GM12878 (cell line): ENCODE results near the gene STK26. TPM values are rescaled to one million over a fixed set of nuclear protein-coding genes. Genes with fewer than 3 reads are reported as not detected.

Source experiments
- ATAC-seq: fragments of 200-7000 bp; cut with Tn5 transposase; 3 replicates; pipeline ENCODE4 v1.9.1; 2020; ENCODE audit warnings: mild to moderate bottlenecking, moderate library complexity
- BruUV-seq: library from RNA; stranded (reverse); fragments of 400-500 nt; replicated peaks from 2 replicates; lab custom pipeline; 2021; lab: Mats Ljungman, UMichigan
- CTCF ChIA-PET: fragments of 300-600 bp; sonication (Branson Sonifier 250); formaldehyde crosslinking; extraction: SDS; loops from one replicate; lab custom pipeline; 2021; ENCODE audit warnings: inconsistent platforms; lab: Yijun Ruan, JAX
- POLR2A ChIA-PET: fragments of 350-600 bp; formaldehyde crosslinking; extraction: SDS; loops from one replicate; lab custom pipeline; 2021; ENCODE audit warnings: inconsistent platforms; lab: Charles Lee
- RAD21 ChIA-PET: fragments of 300-600 bp; sonication (Branson Sonifier 250); formaldehyde crosslinking; loops from one replicate; lab custom pipeline; 2023; ENCODE audit warnings: antibody characterized with exemption; ENCODE audit not compliant: unreplicated experiment; lab: Charles Lee
- SMC1A ChIA-PET: fragments of 300-600 bp; sonication (Branson Sonifier 250); formaldehyde crosslinking; loops from one replicate; lab custom pipeline; 2023; ENCODE audit not compliant: unreplicated experiment, uncharacterized antibody; lab: Charles Lee
- DNase-seq: peaks from one replicate; pipeline ENCODE4 v3.0.0-alpha.2; 2011; ENCODE audit warnings: low read depth, low spot score
- FAIRE-seq: peaks from 3 replicates; lab custom pipeline; 2011; peaks lifted over from hg19 to GRCh38; lab: Jason Lieb, UNC
- H2AFZ ChIP-seq: 2 replicates; pipeline ENCODE4 v1.6.0; 2011; ENCODE audit warnings: low read depth, low read length, control low read depth; ENCODE audit not compliant: control insufficient read depth
- H3K27ac ChIP-seq: 2 replicates; pipeline ENCODE4 v1.5.1; 2011; ENCODE audit warnings: control low read depth; ENCODE audit not compliant: control insufficient read depth, insufficient read depth
- H3K27me3 ChIP-seq, 2 experiments: replicated peaks in 1 of 2; 2 replicates each; pipeline versions ENCODE4 v1.6.0 to v1.6.1; 2011; ENCODE audit warnings: low read length in 1 of 2; ENCODE audit not compliant: control insufficient read depth in 2 of 2, insufficient read depth in 2 of 2
- H3K36me3 ChIP-seq, 2 experiments: 2 replicates each; pipeline ENCODE4 v1.5.1; 2011; ENCODE audit warnings: low read length in 1 of 2; ENCODE audit not compliant: control insufficient read depth in 2 of 2, insufficient read depth in 2 of 2
- H3K4me1 ChIP-seq: 2 replicates; pipeline ENCODE4 v1.6.1; 2011; ENCODE audit warnings: mild to moderate bottlenecking, low read length, moderate library complexity, mixed read lengths; ENCODE audit not compliant: control insufficient read depth, insufficient read depth
- H3K4me2 ChIP-seq: 2 replicates; pipeline ENCODE4 v1.6.0; 2011; ENCODE audit warnings: control low read depth; ENCODE audit not compliant: control insufficient read depth, insufficient read depth
- H3K4me3 ChIP-seq: fragments of 200-600 bp; sonication (generic); 2 replicates; pipeline ENCODE4 v1.5.1; 2016
- H3K79me2 ChIP-seq: 2 replicates; pipeline ENCODE4 v1.6.0; 2011; ENCODE audit warnings: low read length; ENCODE audit not compliant: control insufficient read depth, insufficient read depth
- H3K9ac ChIP-seq: 2 replicates; pipeline ENCODE4 v1.8.0; 2011; ENCODE audit warnings: low read length, control low read depth, mixed read lengths; ENCODE audit not compliant: control insufficient read depth, insufficient read depth
- H3K9me3 ChIP-seq: replicated peaks from 3 replicates; pipeline ENCODE4 v1.5.1; 2011; ENCODE audit warnings: mild to moderate bottlenecking, low read length; ENCODE audit not compliant: control insufficient read depth, insufficient read depth
- H4K20me1 ChIP-seq: 2 replicates; pipeline ENCODE4 v1.6.0; 2011; ENCODE audit not compliant: control insufficient read depth, insufficient read depth
- EZH2 ChIP-seq: IDR thresholded peaks from 2 replicates; pipeline ENCODE4 v1.6.1; 2012; ENCODE audit warnings: low read depth, mild to moderate bottlenecking, control low read depth, inconsistent platforms, low read length, borderline replicate concordance; ENCODE audit not compliant: control insufficient read depth
- NFXL1 ChIP-seq: fragments of 450-650 bp; IDR thresholded peaks from 2 replicates; pipeline ENCODE4 v1.6.1; 2017; ENCODE audit warnings: antibody characterized with exemption, mild to moderate bottlenecking, borderline replicate concordance
- RAD51 ChIP-seq: fragments of 450-650 bp; IDR thresholded peaks from 2 replicates; pipeline ENCODE4 v1.6.1; 2016; ENCODE audit warnings: moderate library complexity, mild to moderate bottlenecking, inconsistent platforms
- SMAD5 ChIP-seq: IDR thresholded peaks from 2 replicates; pipeline ENCODE4 v1.6.1; 2016; ENCODE audit warnings: antibody characterized with exemption, low read depth
- SREBF2 ChIP-seq: IDR thresholded peaks from 2 replicates; pipeline ENCODE4 v1.6.1; 2012; ENCODE audit warnings: mild to moderate bottlenecking, low read length
- ZNF274 ChIP-seq: IDR thresholded peaks from one replicate; pipeline ENCODE4 v1.8.0; 2011; ENCODE audit not compliant: insufficient read length, insufficient read depth
- WGBS: methylation state at CpG from one replicate; pipeline ENCODE4 v1.1.6; 2016; ENCODE audit warnings: low lambda C conversion rate; ENCODE audit not compliant: insufficient replicate concordance, insufficient coverage; ENCODE audit errors: missing lambda C conversion rate; 5-methylcytosine and 5-hydroxymethylcytosine counted together
- in situ Hi-C: fragments of 300-500 bp; cut with MboI; formaldehyde crosslinking; loops from 9 replicates; pipeline ENCODE4 v1.14.3; 2018; ENCODE audit warnings: mixed read lengths
- intact Hi-C: fragments of 100-400 bp; cut with micrococcal nuclease; formaldehyde crosslinking; loops from one replicate; pipeline ENCODE4 v1.14.2; 2022; ENCODE audit not compliant: unreplicated experiment
- polyA plus RNA-seq, 11 experiments: library from polyadenylated mRNA; depleted of rRNA in 4 of 11; unstranded in 6 of 11; stranded (reverse) in 5 of 11; fragments of >200 nt; fragmentation: Nextera tagmentation in 4 of 11; fragmentation: Illumina TruSeq in 1 of 11; extraction: Ambion mirVana in 4 of 11; extraction: Trizol in 1 of 11; gene quantifications; 1 replicate in 1 of 11; 2 replicates in 10 of 11; pipeline versions ENCODE4 v1.2.1 to v1.2.3, GENCODE V29; 2011 to 2016; ENCODE audit warnings: inconsistent platforms in 2 of 11, missing spikeins in 2 of 11, low read depth in 1 of 11
- total RNA-seq, 4 experiments: library from RNA; depleted of rRNA in 3 of 4; stranded (reverse); fragments of >200 nt in 3 of 4; fragmentation: Illumina TruSeq in 1 of 4; extraction: Trizol in 1 of 4; gene quantifications; 2 replicates each; pipeline versions ENCODE4 v1.2.1 to v1.2.3, GENCODE V29; 2013 to 2021
- TF ChIP-seq, protein P1 (sequence below): IDR thresholded peaks from 2 replicates; pipeline ENCODE4 v1.6.1; 2012; ENCODE audit warnings: low read depth, low read length, improper control_type of control experiment
- TF ChIP-seq, protein P2 (sequence below): fragments of 450-650 bp; IDR thresholded peaks from 2 replicates; pipeline ENCODE4 v1.6.1; 2017; ENCODE audit warnings: mild to moderate bottlenecking, low read depth, inconsistent platforms; ENCODE audit not compliant: poor library complexity, severe bottlenecking
- TF ChIP-seq, protein P3 (sequence below): fragments of 450-650 bp; formaldehyde crosslinking; IDR thresholded peaks from 2 replicates; pipeline ENCODE4 v1.4.0; 2022; ENCODE audit warnings: mild to moderate bottlenecking, moderate library complexity
- TF ChIP-seq, protein P4 (sequence below): IDR thresholded peaks from 2 replicates; pipeline ENCODE4 v1.6.1; 2012; ENCODE audit warnings: mild to moderate bottlenecking, low read depth, low read length

Gene STK26
- total and polyA plus RNA-seq, 10 of the 15 experiments (the other 5 are each of a cell fraction or from before 2014, with no cell fraction given), result 30.4 to 78.6 (median 58.8) TPM

DNA sequence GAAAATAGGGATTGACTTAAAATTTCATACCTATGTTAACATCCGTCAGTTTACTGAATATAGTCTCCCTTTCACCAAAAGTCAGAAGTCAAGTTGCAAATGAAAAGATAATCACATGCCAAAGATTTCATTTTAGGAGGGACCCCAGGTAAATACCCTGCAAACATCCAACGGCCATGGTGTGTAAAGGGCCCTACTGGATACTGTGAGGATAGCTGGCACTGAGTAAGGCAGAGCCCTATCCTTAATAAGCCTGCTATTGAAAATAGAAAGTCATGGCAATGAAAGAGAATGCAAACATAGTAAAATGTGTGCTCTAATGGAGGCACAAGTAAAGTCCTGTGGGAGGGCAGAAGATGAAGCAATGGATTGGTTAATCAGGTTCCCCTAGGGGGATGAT is 20.9 kb downstream of the STK26 start:
- TF ChIP-seq, protein P1, sequence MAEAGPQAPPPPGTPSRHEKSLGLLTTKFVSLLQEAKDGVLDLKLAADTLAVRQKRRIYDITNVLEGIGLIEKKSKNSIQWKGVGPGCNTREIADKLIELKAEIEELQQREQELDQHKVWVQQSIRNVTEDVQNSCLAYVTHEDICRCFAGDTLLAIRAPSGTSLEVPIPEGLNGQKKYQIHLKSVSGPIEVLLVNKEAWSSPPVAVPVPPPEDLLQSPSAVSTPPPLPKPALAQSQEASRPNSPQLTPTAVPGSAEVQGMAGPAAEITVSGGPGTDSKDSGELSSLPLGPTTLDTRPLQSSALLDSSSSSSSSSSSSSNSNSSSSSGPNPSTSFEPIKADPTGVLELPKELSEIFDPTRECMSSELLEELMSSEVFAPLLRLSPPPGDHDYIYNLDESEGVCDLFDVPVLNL, result no peak
- TF ChIP-seq NFXL1, result no peak
- TF ChIP-seq ZNF274, result no peak
- no peak for TF ChIP-seq SMAD5
- TF ChIP-seq, protein P2, sequence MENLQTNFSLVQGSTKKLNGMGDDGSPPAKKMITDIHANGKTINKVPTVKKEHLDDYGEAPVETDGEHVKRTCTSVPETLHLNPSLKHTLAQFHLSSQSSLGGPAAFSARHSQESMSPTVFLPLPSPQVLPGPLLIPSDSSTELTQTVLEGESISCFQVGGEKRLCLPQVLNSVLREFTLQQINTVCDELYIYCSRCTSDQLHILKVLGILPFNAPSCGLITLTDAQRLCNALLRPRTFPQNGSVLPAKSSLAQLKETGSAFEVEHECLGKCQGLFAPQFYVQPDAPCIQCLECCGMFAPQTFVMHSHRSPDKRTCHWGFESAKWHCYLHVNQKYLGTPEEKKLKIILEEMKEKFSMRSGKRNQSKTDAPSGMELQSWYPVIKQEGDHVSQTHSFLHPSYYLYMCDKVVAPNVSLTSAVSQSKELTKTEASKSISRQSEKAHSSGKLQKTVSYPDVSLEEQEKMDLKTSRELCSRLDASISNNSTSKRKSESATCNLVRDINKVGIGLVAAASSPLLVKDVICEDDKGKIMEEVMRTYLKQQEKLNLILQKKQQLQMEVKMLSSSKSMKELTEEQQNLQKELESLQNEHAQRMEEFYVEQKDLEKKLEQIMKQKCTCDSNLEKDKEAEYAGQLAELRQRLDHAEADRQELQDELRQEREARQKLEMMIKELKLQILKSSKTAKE, result no peak
- no peak for TF ChIP-seq EZH2
- TF ChIP-seq, protein P3, sequence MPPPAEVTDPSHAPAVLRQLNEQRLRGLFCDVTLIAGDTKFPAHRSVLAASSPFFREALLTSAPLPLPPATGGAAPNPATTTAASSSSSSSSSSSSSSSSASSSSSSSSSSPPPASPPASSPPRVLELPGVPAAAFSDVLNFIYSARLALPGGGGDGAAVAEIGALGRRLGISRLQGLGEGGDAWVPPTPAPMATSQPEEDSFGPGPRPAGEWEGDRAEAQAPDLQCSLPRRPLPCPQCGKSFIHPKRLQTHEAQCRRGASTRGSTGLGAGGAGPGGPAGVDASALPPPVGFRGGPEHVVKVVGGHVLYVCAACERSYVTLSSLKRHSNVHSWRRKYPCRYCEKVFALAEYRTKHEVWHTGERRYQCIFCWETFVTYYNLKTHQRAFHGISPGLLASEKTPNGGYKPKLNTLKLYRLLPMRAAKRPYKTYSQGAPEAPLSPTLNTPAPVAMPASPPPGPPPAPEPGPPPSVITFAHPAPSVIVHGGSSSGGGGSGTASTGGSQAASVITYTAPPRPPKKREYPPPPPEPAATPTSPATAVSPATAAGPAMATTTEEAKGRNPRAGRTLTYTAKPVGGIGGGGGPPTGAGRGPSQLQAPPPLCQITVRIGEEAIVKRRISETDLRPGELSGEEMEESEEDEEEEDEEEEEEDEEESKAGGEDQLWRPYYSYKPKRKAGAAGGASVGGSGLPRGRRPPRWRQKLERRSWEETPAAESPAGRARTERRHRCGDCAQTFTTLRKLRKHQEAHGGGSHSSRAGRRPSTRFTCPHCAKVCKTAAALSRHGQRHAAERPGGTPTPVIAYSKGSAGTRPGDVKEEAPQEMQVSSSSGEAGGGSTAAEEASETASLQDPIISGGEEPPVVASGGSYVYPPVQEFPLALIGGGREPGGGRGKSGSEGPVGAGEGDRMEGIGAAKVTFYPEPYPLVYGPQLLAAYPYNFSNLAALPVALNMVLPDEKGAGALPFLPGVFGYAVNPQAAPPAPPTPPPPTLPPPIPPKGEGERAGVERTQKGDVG, result no peak
- TF ChIP-seq, protein P4, sequence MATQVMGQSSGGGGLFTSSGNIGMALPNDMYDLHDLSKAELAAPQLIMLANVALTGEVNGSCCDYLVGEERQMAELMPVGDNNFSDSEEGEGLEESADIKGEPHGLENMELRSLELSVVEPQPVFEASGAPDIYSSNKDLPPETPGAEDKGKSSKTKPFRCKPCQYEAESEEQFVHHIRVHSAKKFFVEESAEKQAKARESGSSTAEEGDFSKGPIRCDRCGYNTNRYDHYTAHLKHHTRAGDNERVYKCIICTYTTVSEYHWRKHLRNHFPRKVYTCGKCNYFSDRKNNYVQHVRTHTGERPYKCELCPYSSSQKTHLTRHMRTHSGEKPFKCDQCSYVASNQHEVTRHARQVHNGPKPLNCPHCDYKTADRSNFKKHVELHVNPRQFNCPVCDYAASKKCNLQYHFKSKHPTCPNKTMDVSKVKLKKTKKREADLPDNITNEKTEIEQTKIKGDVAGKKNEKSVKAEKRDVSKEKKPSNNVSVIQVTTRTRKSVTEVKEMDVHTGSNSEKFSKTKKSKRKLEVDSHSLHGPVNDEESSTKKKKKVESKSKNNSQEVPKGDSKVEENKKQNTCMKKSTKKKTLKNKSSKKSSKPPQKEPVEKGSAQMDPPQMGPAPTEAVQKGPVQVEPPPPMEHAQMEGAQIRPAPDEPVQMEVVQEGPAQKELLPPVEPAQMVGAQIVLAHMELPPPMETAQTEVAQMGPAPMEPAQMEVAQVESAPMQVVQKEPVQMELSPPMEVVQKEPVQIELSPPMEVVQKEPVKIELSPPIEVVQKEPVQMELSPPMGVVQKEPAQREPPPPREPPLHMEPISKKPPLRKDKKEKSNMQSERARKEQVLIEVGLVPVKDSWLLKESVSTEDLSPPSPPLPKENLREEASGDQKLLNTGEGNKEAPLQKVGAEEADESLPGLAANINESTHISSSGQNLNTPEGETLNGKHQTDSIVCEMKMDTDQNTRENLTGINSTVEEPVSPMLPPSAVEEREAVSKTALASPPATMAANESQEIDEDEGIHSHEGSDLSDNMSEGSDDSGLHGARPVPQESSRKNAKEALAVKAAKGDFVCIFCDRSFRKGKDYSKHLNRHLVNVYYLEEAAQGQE, result no peak
- TF ChIP-seq SREBF2, result no peak
- TF ChIP-seq RAD51, result no peak
- Histone ChIP-seq H3K36me3 (no peaks in the 10 kb centered on the region), H3K4me3 (no peak overlapping the region), H3K4me2 (no peak overlapping the region), H3K4me1 (no peaks in the 10 kb centered on the region), H3K9ac (no peak overlapping the region), H3K27ac (no peak overlapping the region), H2AFZ (no peak overlapping the region), H3K27me3 (no peaks in the 10 kb centered on the region), H4K20me1 (no peaks in the 10 kb centered on the region), H3K79me2 (peaks cover 57% of the 10 kb centered on the region), H3K9me3 (no peaks in the 10 kb centered on the region)
- in situ Hi-C loops (no loop called here), intact Hi-C loops (no loop called here)
- RAD21 ChIA-PET, result no interaction called here
- DNase-seq (no peak), ATAC-seq (no peak), FAIRE-seq (no peak)
- BruUV-seq, result no TSS peak
- WGBS, result 44% methylated on average over 2 of the region's 2 CpGs
- CTCF ChIA-PET, result no interaction called here
- SMC1A ChIA-PET, result no interaction called here
- POLR2A ChIA-PET, result no interaction called here
